Activated CD4-positive, alpha-beta T cell treated with anti-CD3 and anti-CD28 coated beads, Interleukin-2, amount 50 U/mL, for 16 hours (primary cell): Measurements from ENCODE around the gene CAP2.
"Not testable (repeated sequence)": the region's sequence is repeated elsewhere in the genome, so short reads cannot be mapped to it uniquely, and the experiment has no call there.

Experiments used
- DNase-seq: peaks from one replicate; pipeline ENCODE4 v3.0.0-alpha.2; 2020

The CAP2 gene

GRCh38 chr6:17586623-17587022, 193.2 kb downstream of the CAP2 start:
- not testable (repeated sequence) for DNase-seq

- no peak for DNase-seq
These were observed 194.6 kb downstream of the CAP2 start for GRCh38 chr6:17588011-17588410.

- no peak for DNase-seq
These were observed 196.2 kb downstream of the CAP2 start for GRCh38 chr6:17589406-17590096.

GRCh38 chr6:17591287-17591686, 197.9 kb downstream of the CAP2 start:
- no peak for DNase-seq

- DNase-seq, result no peak
These were observed 199.9 kb downstream of the CAP2 start for GRCh38 chr6:17593246-17593645.

GRCh38 chr6:17596085-17596484, 202.7 kb downstream of the CAP2 start:
- no peak for DNase-seq

- DNase-seq, result peak; percentile 97
These were observed 206.6 kb downstream of the CAP2 start, which contains the start of gene FAM8A1 for GRCh38 chr6:17599877-17600526. FAM8A1 (plus strand) TSS chr6:17600302; CDS start chr6:17600410, 108 bp downstream.

GRCh38 chr6:17600527-17601385, 207.4 kb downstream of the CAP2 start:
- peak; percentile 30 for DNase-seq

GRCh38 chr6:17601386-17601703, 207.9 kb downstream of the CAP2 start:
- DNase-seq, result no peak

GRCh38 chr6:17602888-17603287, 209.5 kb downstream of the CAP2 start:
- peak; percentile 18 for DNase-seq

GRCh38 chr6:17606606-17607005, 213.2 kb downstream of the CAP2 start:
- DNase-seq, result no peak
